Vagina (tissue), 2 donors: ENCODE results near the gene SRRM3. TPM values are rescaled to one million over a fixed set of nuclear protein-coding genes. Genes with fewer than 3 reads are reported as not detected.

Experiments
- DNase-seq, 2 donors: peaks; one replicate each; pipeline ENCODE4 v3.0.0-alpha.2; 2017; ENCODE audit errors: extremely low spot score in 2 of 2
- H3K27ac ChIP-seq: fragments of 200-600 bp; sonication (generic); one replicate; pipeline ENCODE4 v1.5.1; 2019
- H3K27me3 ChIP-seq: fragments of 200-600 bp; sonication (generic); one replicate; pipeline ENCODE4 v1.5.1; 2019
- H3K36me3 ChIP-seq, 2 donors: fragments of 200-600 bp; sonication (generic); one replicate each; pipeline ENCODE4 v1.5.1; 2017 to 2019
- H3K4me1 ChIP-seq: fragments of 200-600 bp; sonication (generic); one replicate; pipeline ENCODE4 v1.5.1; 2019
- H3K4me3 ChIP-seq, 2 donors: fragments of 200-600 bp; sonication (generic); 1 replicate in 1 of 2; 2 replicates in 1 of 2; pipeline ENCODE4 v1.5.1; 2016 to 2019
- H3K9me3 ChIP-seq: fragments of 200-600 bp; sonication (generic); one replicate; pipeline ENCODE4 v1.5.1; 2019
- POLR2A ChIP-seq, 2 donors: fragments of 450-650 bp; IDR thresholded peaks; one replicate each; pipeline ENCODE4 v1.6.1; 2017; ENCODE audit warnings: antibody characterized with exemption in 2 of 2, mild to moderate bottlenecking in 2 of 2, moderate library complexity in 2 of 2
- POLR2AphosphoS5 ChIP-seq, 2 donors: sonication (generic); formaldehyde crosslinking; IDR thresholded peaks; one replicate each; pipeline ENCODE4 v1.9.0; 2017; ENCODE audit warnings: antibody characterized with exemption in 2 of 2, mild to moderate bottlenecking in 2 of 2, low read depth in 1 of 2; ENCODE audit not compliant: insufficient read depth in 1 of 2
- intact Hi-C: fragments of 100-400 bp; cut with DNase I; formaldehyde crosslinking; loops from one replicate; pipeline ENCODE4 v1.15.1; 2023
- total RNA-seq: library from RNA; depleted of rRNA; stranded (reverse); fragments of >200 nt; gene quantifications from one replicate; pipeline ENCODE4 v1.2.3, GENCODE V29; 2016
- TF ChIP-seq, protein P1 (sequence below), 3 experiments: fragments of 450-650 bp in 2 of 3; fragments of 200-600 bp in 1 of 3; sonication (generic) in 1 of 3; IDR thresholded peaks; one replicate each; pipeline ENCODE4 v1.5.1; 2017 to 2019; ENCODE audit warnings: antibody characterized with exemption in 3 of 3, mild to moderate bottlenecking in 2 of 3, moderate library complexity in 2 of 3

SRRM3 gene
- total RNA-seq, 1 donor from 2014 or later, result 9.8 TPM

- intact Hi-C loops, result no loop called here
- peaks cover 7% of the 10 kb centered on the region for H3K4me1 ChIP-seq
- no peaks in the 10 kb centered on the region for H3K9me3 ChIP-seq
- no peak overlapping the region for H3K4me3 ChIP-seq
- no peaks in the 10 kb centered on the region for H3K36me3 ChIP-seq
- H3K27me3 ChIP-seq, result no peaks in the 10 kb centered on the region
- no peak for TF ChIP-seq POLR2AphosphoS5 (IDR thresholded peaks at IDR 0.05; ENCODE audit: insufficient read depth in 1 of 2, low read depth in 1 of 2)
- TF ChIP-seq, protein P1, sequence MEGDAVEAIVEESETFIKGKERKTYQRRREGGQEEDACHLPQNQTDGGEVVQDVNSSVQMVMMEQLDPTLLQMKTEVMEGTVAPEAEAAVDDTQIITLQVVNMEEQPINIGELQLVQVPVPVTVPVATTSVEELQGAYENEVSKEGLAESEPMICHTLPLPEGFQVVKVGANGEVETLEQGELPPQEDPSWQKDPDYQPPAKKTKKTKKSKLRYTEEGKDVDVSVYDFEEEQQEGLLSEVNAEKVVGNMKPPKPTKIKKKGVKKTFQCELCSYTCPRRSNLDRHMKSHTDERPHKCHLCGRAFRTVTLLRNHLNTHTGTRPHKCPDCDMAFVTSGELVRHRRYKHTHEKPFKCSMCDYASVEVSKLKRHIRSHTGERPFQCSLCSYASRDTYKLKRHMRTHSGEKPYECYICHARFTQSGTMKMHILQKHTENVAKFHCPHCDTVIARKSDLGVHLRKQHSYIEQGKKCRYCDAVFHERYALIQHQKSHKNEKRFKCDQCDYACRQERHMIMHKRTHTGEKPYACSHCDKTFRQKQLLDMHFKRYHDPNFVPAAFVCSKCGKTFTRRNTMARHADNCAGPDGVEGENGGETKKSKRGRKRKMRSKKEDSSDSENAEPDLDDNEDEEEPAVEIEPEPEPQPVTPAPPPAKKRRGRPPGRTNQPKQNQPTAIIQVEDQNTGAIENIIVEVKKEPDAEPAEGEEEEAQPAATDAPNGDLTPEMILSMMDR (IDR thresholded peaks at IDR 0.05), result no peak
- no peak for TF ChIP-seq POLR2A (IDR thresholded peaks at IDR 0.05)
- no peak overlapping the region for H3K27ac ChIP-seq
- no peak for DNase-seq
These were observed 28.5 kb downstream of the SRRM3 start for GRCh38 chr7:76230214-76230613.

DNA sequence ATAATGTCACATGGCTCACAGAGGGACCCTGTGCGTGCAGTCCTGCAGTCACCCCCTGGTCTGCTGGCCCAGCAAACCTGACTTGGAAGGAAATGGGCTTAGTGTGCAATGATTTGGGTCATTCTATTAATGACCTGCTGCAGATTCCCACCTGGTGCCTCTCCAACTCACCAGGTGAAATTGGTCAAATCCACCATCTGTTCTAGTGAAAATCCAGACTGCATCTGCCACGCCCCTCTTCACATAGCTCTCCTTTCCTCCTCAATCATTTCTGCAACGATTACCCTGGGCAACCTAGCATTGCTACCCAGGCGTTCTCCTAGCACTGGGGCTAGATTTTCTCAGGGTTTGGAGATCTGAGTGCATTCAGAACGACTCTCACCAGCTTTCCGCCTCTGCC, 29.4 kb downstream of the SRRM3 start:
- TF ChIP-seq POLR2A (IDR thresholded peaks at IDR 0.05) (no peak), POLR2AphosphoS5 (IDR thresholded peaks at IDR 0.05; ENCODE audit: insufficient read depth in 1 of 2, low read depth in 1 of 2) (no peak)
- TF ChIP-seq, protein P1 (IDR thresholded peaks at IDR 0.05), result no peak
- Histone ChIP-seq H3K27ac (no peak overlapping the region), H3K27me3 (no peaks in the 10 kb centered on the region), H3K9me3 (no peaks in the 10 kb centered on the region), H3K4me3 (no peak overlapping the region), H3K4me1 (peaks cover 8% of the 10 kb centered on the region), H3K36me3 (no peaks in the 10 kb centered on the region)
- no peak for DNase-seq
- intact Hi-C loops, result no loop called here

DNA sequence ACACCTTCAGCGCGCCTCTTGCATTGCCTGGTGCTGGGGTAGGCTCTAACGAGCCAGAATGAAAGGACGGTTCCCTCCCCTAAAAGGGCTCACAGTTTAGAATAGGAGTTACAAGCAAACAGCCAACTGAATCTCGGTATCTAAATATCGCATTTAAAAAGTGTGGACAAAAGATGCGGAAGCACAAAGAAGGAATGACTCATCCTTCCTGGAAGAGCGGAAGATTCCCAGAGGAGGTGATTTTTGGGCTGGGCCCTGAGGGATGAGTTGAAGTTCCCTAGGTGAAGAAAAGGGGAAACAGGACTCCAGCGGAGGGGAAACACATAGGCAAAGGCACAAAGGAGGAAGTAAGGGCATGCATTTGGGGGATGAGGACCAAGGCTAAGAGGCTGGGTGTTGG, 29.9 kb downstream of the SRRM3 start:
- DNase-seq, result no peak
- H3K36me3 ChIP-seq, result no peaks in the 10 kb centered on the region
- no peak overlapping the region for H3K27ac ChIP-seq
- H3K27me3 ChIP-seq, result no peaks in the 10 kb centered on the region
- no peaks in the 10 kb centered on the region for H3K9me3 ChIP-seq
- TF ChIP-seq, protein P1 (IDR thresholded peaks at IDR 0.05), result no peak
- no peak for TF ChIP-seq POLR2AphosphoS5 (IDR thresholded peaks at IDR 0.05; ENCODE audit: insufficient read depth in 1 of 2, low read depth in 1 of 2)
- TF ChIP-seq POLR2A (IDR thresholded peaks at IDR 0.05), result no peak
- intact Hi-C loops, result no loop called here
- no peak overlapping the region for H3K4me3 ChIP-seq
- peaks cover 8% of the 10 kb centered on the region for H3K4me1 ChIP-seq

GRCh38 chr7:76232698-76233097, 31.0 kb downstream of the SRRM3 start:
- no peaks in the 10 kb centered on the region for H3K9me3 ChIP-seq

GRCh38 chr7:76233538-76234281, 32.0 kb downstream of the SRRM3 start:
- H3K9me3 ChIP-seq, result no peaks in the 10 kb centered on the region
- DNase-seq, result no peak
- peaks cover 8% of the 10 kb centered on the region for H3K4me1 ChIP-seq
- TF ChIP-seq, protein P1 (IDR thresholded peaks at IDR 0.05), result no peak
- TF ChIP-seq POLR2AphosphoS5 (IDR thresholded peaks at IDR 0.05; ENCODE audit: insufficient read depth in 1 of 2, low read depth in 1 of 2), result no peak
- no peak for TF ChIP-seq POLR2A (IDR thresholded peaks at IDR 0.05)
- H3K27me3 ChIP-seq, result no peaks in the 10 kb centered on the region
- intact Hi-C loops, result no loop called here
- H3K4me3 ChIP-seq, result no peak overlapping the region
- no peak overlapping the region for H3K27ac ChIP-seq
- H3K36me3 ChIP-seq, result no peaks in the 10 kb centered on the region

More at GRCh38 chr7:76232698-76233097, 31.0 kb downstream of the SRRM3 start:
- Histone ChIP-seq H3K4me3 (no peak overlapping the region), H3K27me3 (no peaks in the 10 kb centered on the region), H3K4me1 (peaks cover 8% of the 10 kb centered on the region), H3K27ac (no peak overlapping the region), H3K36me3 (no peaks in the 10 kb centered on the region)
- TF ChIP-seq, protein P1 (IDR thresholded peaks at IDR 0.05), result no peak
- TF ChIP-seq POLR2A (IDR thresholded peaks at IDR 0.05), result no peak
- no peak for TF ChIP-seq POLR2AphosphoS5 (IDR thresholded peaks at IDR 0.05; ENCODE audit: insufficient read depth in 1 of 2, low read depth in 1 of 2)
- DNase-seq, result no peak
- intact Hi-C loops, result no loop called here
